GM10266 (cell line): ENCODE data around the gene PTPMT1.
A peak's percentile ranks its signal among the peaks of the same experiment; 100 is the strongest.
"Not testable (repeated sequence)": the region's sequence is repeated elsewhere in the genome, so short reads cannot be mapped to it uniquely, and the experiment has no call there.

ENCODE experiments used
- DNase-seq: peaks from one replicate; pipeline ENCODE4 v3.0.0; 2012; ENCODE audit errors: extremely low spot score
- TF ChIP-seq, protein P1 (sequence below): IDR thresholded peaks from 2 replicates; pipeline ENCODE4 v1.5.1; 2012; ENCODE audit warnings: mild to moderate bottlenecking, low read depth; ENCODE audit not compliant: control insufficient read depth, insufficient read depth; ENCODE audit errors: missing control alignments

PTPMT1 gene, protein sequence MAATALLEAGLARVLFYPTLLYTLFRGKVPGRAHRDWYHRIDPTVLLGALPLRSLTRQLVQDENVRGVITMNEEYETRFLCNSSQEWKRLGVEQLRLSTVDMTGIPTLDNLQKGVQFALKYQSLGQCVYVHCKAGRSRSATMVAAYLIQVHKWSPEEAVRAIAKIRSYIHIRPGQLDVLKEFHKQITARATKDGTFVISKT

DNA sequence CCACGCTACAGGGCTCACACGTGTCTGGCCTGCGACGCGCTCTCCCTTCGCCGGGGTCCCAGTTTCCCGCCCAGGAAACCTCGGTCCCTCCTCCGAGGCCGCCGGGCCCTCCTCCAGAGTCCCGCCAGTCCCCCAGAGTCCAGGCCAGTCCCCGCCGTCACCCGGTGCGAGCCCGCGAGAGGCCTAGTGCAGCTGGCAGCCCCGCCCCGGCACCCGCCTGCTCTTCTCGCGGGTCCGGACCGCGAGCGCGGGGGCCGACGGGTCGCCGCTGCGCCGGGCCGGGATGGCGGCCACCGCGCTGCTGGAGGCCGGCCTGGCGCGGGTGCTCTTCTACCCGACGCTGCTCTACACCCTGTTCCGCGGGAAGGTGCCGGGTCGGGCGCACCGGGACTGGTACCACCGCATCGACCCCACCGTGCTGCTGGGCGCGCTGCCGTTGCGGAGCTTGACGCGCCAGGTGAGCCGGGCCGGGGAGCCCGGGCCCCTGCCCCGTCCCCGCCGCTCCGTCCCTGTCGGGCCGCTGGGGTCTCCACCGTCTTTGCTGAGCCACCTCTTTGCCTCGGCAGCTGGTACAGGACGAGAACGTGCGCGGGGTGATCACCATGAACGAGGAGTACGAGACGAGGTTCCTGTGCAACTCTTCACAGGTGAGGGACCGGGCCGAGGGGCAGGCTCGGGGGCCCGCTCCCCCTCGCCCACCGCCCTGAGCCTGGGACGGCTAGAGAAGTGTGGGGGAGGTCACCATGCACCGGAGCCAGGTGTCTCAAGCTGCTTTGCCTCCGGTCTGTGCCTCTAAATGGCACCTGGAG lies at the start of gene PTPMT1:
Gene PTPMT1 (plus strand): TSS at position 260 of the 809 bp plus-strand sequence. CDS start 24 bp downstream, at position 284.
- TF ChIP-seq, protein P1, sequence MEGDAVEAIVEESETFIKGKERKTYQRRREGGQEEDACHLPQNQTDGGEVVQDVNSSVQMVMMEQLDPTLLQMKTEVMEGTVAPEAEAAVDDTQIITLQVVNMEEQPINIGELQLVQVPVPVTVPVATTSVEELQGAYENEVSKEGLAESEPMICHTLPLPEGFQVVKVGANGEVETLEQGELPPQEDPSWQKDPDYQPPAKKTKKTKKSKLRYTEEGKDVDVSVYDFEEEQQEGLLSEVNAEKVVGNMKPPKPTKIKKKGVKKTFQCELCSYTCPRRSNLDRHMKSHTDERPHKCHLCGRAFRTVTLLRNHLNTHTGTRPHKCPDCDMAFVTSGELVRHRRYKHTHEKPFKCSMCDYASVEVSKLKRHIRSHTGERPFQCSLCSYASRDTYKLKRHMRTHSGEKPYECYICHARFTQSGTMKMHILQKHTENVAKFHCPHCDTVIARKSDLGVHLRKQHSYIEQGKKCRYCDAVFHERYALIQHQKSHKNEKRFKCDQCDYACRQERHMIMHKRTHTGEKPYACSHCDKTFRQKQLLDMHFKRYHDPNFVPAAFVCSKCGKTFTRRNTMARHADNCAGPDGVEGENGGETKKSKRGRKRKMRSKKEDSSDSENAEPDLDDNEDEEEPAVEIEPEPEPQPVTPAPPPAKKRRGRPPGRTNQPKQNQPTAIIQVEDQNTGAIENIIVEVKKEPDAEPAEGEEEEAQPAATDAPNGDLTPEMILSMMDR: no peak
- peak; percentile 90 for DNase-seq

DNA sequence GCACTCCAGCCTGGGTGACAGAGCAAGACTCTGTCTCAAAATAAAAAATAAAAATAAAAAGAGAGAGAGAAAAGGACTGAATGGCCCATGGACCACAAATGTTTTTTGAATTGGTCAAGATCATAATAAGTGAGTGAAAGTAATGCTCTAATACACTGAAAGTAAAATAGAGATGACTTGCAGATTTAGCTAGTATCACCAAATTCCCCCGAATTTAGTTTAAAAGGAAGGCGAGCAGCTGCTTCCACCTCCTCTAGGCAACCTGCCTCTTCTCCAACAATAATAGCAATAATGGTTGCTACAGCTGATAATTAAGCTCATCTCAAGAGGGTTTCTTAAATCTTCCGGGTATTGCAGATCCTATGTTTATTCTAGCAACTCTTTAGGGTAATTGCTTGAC lies 49.2 kb upstream of the PTPMT1 start:
- DNase-seq: no peak
- TF ChIP-seq, protein P1: no peak

DNA sequence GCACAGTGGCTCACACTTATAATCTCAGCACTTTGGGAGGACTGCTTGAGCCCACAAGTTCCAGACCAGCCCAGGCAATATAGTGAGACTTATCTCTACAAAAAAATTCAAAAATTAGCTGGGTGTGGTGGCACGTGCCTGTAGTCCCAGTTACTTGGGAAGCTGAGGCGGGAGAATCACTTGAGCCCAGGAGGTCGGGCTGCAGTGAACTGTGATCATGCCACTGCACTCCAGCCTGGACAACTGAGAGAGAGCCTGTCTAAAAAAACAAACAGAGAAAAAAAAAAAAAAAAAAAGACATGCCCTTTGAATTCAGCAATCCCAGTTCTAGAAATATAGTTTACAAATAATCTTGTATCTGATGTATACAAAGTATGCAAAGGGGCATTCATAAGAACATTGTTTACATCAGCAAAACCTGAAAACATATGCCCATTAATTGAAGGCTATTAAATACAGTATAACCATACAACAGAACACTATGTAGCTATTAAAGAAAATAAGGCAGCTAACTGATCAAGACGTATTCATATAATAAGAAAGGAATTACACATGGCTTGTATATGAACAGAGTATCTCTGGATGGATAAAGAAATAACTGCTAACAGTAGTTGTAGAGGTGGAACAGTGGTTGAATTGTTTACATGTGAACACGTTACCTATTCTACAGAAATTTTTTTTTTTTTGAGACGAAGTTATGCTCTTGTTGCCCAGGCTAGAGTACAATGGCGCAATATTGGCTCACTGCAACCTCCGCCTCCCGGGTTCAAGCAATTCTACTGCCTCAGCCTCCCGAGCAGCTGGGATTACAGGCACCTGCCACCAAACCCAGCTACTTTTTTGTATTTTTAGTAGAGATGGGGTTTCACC lies 48.2 kb upstream of the PTPMT1 start:
- DNase-seq: no peak

DNA sequence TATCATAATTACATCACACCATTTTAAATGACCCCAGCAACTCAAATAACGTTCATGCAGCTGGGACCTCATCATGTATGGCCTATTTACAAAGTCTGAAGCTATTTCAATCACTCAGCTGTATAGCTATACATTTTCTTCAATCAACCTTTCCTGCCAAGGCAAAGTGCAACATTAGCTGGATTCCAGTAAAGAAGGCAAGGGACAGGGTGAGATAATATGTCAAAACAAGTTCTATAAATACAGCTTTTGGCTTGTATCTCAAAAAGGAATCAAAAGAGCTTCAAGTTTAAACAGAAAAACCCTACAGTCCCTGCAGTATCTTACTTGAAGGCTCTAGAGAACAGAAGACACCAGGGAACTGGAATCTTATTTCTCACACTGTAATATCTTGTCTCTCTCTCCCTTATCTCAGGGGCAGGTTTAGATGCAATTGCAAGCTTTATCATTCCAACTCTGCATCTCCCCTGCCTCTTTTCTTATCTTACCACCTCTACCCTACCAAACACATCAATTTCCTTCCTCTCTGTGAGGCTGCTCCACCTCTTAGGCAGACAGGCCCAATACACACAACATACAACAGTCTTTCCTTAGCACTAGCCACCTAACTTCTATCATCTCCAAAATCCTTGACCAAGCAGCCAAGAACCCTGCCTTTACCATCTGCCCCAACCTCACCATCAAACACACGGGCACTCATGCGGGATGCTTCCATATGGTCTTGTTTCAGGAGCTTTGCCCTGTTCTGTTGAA lies 47.0 kb upstream of the PTPMT1 start:
- TF ChIP-seq, protein P1: no peak
- no peak for DNase-seq

More for the DNA sequence above, 48.2 kb upstream of the PTPMT1 start:
- TF ChIP-seq, protein P1: no peak

DNA sequence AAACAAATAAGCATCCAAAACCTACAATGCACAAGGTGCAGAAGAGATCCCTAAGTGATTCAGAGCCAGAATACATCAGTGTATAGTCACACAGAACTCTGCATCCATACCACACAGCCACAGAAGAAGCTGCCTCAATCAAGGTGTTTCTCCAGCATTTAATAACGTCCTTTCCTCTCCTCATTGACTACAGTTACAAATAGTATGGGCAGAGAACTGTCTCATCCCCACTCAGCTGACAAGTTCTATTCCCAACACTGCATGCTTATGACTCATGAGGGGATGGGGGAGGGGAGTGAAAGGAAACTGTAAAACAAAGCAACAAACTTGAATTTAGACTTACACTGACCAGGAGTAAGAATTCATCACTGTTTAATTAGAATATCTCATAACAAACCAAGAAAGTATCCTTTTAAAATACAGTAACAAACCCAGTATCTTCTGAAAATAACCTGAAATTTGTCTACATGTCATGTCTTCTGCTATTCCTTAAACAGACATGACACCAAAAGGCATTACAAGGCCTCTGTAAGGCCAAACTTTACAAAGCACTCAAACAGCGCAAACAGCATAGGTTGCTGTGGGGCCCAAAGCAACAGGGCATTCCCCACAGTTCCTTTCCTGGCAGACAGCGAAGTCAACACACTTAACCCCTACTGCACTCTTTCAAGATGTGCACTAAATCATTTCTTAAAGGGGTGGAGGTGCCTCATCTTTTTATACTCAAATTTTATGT lies 41.7 kb upstream of the PTPMT1 start:
- no peak for DNase-seq
- TF ChIP-seq, protein P1: no peak

DNA sequence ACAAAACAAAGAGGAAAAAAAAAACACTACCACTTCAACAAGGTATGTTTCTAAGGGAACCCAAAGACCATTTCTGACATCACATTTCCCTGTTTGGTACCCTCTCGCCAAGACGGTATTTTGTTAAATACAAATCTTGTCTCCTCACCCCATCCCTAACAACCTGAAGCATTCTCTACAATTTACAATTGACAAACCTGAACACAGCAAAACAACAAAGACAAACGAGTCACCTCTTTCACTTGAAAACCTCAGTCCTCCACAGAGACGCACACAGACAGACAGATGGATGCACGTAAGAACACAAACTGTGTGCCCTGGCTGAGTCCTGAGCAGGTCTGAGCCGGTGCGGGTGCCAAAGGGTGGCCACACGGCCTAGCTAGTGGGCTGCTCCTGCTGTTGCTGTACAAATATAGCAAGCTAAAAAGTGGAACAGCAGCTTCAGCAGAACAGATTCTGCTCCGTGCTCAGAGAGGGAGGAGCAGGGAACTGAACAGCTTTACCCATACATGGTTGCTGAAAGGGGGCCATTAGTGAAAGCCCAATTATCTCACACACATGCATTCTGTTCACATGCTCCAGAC lies 41.0 kb upstream of the PTPMT1 start:
- no peak for DNase-seq
- TF ChIP-seq, protein P1: no peak

DNA sequence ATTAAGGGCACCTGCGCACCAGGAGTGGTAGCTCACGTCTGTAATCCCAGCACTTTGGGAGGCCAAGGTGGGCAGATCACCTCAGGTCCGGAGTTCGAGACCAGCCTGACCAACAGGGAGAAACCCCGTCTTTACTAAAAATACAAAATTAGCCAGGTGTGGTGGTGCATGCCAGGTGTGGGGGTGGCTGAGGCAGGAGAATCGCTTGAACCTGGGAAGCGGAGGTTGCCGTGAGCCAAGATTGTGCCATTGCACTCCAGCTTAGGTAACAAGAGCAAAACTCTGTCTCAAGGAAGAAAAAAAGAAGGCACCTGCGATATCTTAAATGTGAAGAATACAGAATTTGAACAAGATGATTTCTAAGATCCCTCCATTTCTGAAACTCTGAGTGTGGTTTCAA lies 39.4 kb upstream of the PTPMT1 start:
- not testable (repeated sequence) for DNase-seq
